Ishikawa (cell line): ENCODE data around the gene FIGNL1.

Experiments
- CEBPB ChIP-seq: IDR thresholded peaks from 2 replicates; pipeline ENCODE4 v1.6.1; 2012
- CREB1 ChIP-seq: IDR thresholded peaks from 2 replicates; pipeline ENCODE4 v1.6.1; 2012; ENCODE audit warnings: low read depth
- EGR1 ChIP-seq: IDR thresholded peaks from 2 replicates; pipeline ENCODE4 v1.6.1; 2012
- EP300 ChIP-seq: IDR thresholded peaks from 2 replicates; pipeline ENCODE4 v1.6.1; 2012; ENCODE audit warnings: borderline replicate concordance
- FOXM1 ChIP-seq: IDR thresholded peaks from 2 replicates; pipeline ENCODE4 v1.6.1; 2012; ENCODE audit warnings: low read depth, borderline replicate concordance
- NFIC ChIP-seq: IDR thresholded peaks from 2 replicates; pipeline ENCODE4 v1.6.1; 2012
- RAD21 ChIP-seq: IDR thresholded peaks from 2 replicates; pipeline ENCODE4 v1.6.1; 2012; ENCODE audit warnings: low read depth
- TAF1 ChIP-seq: IDR thresholded peaks from 2 replicates; pipeline ENCODE4 v1.6.1; 2012; ENCODE audit warnings: low read depth, mild to moderate bottlenecking
- TCF12 ChIP-seq: IDR thresholded peaks from 2 replicates; pipeline ENCODE4 v1.6.1; 2012; ENCODE audit warnings: low read depth
- TEAD4 ChIP-seq: IDR thresholded peaks from 2 replicates; pipeline ENCODE4 v1.6.1; 2012
- YY1 ChIP-seq: IDR thresholded peaks from 2 replicates; pipeline ENCODE4 v1.6.1; 2012; ENCODE audit warnings: low read depth
- ZBTB7A ChIP-seq: IDR thresholded peaks from 2 replicates; pipeline ENCODE4 v1.6.1; 2012; ENCODE audit warnings: low read depth
- TF ChIP-seq, protein P1 (sequence below): IDR thresholded peaks from 2 replicates; pipeline ENCODE4 v1.6.1; 2012; ENCODE audit warnings: low read depth, mild to moderate bottlenecking
- TF ChIP-seq, protein P2 (sequence below): IDR thresholded peaks from 2 replicates; pipeline ENCODE4 v1.6.1; 2012
- TF ChIP-seq, protein P3 (sequence below): IDR thresholded peaks from 2 replicates; pipeline ENCODE4 v1.6.1; 2012

The FIGNL1 gene

DNA sequence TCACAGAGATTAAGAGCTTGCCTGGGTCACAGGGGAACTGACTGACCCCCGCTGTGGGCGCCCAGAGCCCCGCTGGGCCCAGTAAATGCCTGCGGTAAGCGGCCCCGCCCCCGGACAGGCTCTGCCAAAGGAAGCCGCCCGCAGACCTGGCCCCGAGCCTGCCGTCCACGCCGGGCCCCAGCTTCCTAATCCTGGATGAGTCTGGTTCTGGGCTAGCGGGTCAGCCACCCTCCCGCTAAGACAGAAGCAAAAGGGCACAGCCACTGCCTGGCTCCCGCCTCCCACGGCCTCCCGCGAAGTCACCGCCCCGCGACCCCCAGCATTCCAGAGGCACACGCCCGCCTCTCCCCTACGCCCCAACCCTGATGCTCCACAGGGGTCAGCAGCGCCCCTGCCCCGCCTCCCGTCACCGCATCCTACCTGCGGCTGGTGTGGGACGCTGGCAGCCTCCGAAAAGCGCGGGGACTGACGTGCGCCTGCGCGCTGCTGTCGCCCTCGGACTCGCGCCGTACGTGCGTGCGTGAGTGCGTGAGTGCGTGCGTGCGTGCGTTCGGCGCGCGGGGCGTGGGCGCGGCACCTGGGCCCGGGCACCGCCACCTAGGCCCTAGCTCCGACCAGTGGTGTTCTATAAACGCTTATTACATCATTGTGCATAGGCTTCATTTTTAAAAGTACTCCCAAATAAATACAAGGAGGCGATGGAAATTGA, at the start of gene FIGNL1:
Gene FIGNL1, minus strand, starts transcription at position 470 of the 709 bp plus-strand sequence. CDS start 3,063 bp downstream, outside the sequence.
- TF ChIP-seq FOXM1 (no peak), RAD21 (no peak), NFIC (peak; percentile 92), ZBTB7A (peak; percentile 60; the same call in 1 of the 2 replicates), TEAD4 (peak; percentile 61; the same call in 1 of the 2 replicates), TCF12 (peak; percentile 69; the same call in 1 of the 2 replicates), YY1 (no peak), CEBPB (no peak), EP300 (peak; percentile 72), CREB1 (peak; percentile 32; the same call in 1 of the 2 replicates), TAF1 (peak; percentile 77), EGR1 (peak; percentile 81)
- TF ChIP-seq, protein P1, sequence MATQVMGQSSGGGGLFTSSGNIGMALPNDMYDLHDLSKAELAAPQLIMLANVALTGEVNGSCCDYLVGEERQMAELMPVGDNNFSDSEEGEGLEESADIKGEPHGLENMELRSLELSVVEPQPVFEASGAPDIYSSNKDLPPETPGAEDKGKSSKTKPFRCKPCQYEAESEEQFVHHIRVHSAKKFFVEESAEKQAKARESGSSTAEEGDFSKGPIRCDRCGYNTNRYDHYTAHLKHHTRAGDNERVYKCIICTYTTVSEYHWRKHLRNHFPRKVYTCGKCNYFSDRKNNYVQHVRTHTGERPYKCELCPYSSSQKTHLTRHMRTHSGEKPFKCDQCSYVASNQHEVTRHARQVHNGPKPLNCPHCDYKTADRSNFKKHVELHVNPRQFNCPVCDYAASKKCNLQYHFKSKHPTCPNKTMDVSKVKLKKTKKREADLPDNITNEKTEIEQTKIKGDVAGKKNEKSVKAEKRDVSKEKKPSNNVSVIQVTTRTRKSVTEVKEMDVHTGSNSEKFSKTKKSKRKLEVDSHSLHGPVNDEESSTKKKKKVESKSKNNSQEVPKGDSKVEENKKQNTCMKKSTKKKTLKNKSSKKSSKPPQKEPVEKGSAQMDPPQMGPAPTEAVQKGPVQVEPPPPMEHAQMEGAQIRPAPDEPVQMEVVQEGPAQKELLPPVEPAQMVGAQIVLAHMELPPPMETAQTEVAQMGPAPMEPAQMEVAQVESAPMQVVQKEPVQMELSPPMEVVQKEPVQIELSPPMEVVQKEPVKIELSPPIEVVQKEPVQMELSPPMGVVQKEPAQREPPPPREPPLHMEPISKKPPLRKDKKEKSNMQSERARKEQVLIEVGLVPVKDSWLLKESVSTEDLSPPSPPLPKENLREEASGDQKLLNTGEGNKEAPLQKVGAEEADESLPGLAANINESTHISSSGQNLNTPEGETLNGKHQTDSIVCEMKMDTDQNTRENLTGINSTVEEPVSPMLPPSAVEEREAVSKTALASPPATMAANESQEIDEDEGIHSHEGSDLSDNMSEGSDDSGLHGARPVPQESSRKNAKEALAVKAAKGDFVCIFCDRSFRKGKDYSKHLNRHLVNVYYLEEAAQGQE: no peak
- TF ChIP-seq, protein P2, sequence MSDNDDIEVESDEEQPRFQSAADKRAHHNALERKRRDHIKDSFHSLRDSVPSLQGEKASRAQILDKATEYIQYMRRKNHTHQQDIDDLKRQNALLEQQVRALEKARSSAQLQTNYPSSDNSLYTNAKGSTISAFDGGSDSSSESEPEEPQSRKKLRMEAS: peak; percentile 86
- TF ChIP-seq, protein P3, sequence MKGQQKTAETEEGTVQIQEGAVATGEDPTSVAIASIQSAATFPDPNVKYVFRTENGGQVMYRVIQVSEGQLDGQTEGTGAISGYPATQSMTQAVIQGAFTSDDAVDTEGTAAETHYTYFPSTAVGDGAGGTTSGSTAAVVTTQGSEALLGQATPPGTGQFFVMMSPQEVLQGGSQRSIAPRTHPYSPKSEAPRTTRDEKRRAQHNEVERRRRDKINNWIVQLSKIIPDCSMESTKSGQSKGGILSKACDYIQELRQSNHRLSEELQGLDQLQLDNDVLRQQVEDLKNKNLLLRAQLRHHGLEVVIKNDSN: no peak

GRCh38 chr7:50499092-50499491, 48.9 kb upstream of the FIGNL1 start:
- TF ChIP-seq CREB1: no peak
- no peak for TF ChIP-seq FOXM1
- no peak for TF ChIP-seq YY1
- TF ChIP-seq ZBTB7A: no peak
- no peak for TF ChIP-seq NFIC
- no peak for TF ChIP-seq EGR1
- TF ChIP-seq EP300: no peak
- TF ChIP-seq RAD21: no peak
- TF ChIP-seq, protein P1: no peak
- TF ChIP-seq TEAD4: no peak
- no peak for TF ChIP-seq TCF12
- TF ChIP-seq, protein P3: no peak
- TF ChIP-seq, protein P2: no peak

GRCh38 chr7:50497968-50498367, 47.8 kb upstream of the FIGNL1 start:
- TF ChIP-seq FOXM1: no peak
- no peak for TF ChIP-seq ZBTB7A
- TF ChIP-seq NFIC: no peak
- TF ChIP-seq RAD21: no peak
- TF ChIP-seq, protein P2: no peak
- TF ChIP-seq EGR1: no peak
- no peak for TF ChIP-seq YY1
- TF ChIP-seq CREB1: no peak
- no peak for TF ChIP-seq EP300
- TF ChIP-seq, protein P1: no peak
- TF ChIP-seq, protein P3: no peak
